Gastrocnemius medialis (tissue), 4 donors: ENCODE data around the gene ASB10.

ENCODE experiments used
- POLR2A ChIP-seq, 2 donors: fragments of 450-650 bp; IDR thresholded peaks; one replicate each; pipeline ENCODE4 v1.6.1; 2017; ENCODE audit warnings: antibody characterized with exemption in 2 of 2, mild to moderate bottlenecking in 2 of 2, moderate library complexity in 2 of 2
- TF ChIP-seq, protein P1 (sequence below), 5 experiments: fragments of 450-650 bp in 3 of 5; fragments of 200-600 bp in 2 of 5; sonication (generic) in 2 of 5; IDR thresholded peaks in 4 of 5; conservative IDR thresholded peaks in 1 of 5; 1 replicate in 4 of 5; 2 replicates in 1 of 5; pipeline ENCODE4 v1.5.1; 2016 to 2019; ENCODE audit warnings: antibody characterized with exemption in 5 of 5, mild to moderate bottlenecking in 3 of 5, moderate library complexity in 3 of 5

DNA sequence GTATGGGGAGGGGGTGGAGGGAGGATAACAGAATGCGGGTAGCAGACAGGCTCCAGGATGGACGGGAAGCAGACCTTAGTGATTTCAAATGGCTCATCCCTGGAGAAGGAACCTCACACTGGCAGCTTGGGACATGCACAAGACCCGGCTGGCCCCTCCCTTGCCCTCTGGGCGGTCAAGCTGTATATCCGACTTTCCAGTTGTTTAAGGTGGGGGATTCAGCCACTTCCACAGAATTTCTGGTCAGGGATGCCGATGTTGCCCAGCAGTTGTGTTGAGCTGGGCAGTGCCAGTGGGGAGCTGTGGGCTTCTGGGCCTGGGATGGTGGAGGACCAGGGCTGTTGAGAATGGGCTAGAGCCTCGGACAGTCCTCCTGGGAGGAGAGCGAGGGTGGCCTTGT lies 58.3 kb downstream of the ASB10 start:
- TF ChIP-seq, protein P1, sequence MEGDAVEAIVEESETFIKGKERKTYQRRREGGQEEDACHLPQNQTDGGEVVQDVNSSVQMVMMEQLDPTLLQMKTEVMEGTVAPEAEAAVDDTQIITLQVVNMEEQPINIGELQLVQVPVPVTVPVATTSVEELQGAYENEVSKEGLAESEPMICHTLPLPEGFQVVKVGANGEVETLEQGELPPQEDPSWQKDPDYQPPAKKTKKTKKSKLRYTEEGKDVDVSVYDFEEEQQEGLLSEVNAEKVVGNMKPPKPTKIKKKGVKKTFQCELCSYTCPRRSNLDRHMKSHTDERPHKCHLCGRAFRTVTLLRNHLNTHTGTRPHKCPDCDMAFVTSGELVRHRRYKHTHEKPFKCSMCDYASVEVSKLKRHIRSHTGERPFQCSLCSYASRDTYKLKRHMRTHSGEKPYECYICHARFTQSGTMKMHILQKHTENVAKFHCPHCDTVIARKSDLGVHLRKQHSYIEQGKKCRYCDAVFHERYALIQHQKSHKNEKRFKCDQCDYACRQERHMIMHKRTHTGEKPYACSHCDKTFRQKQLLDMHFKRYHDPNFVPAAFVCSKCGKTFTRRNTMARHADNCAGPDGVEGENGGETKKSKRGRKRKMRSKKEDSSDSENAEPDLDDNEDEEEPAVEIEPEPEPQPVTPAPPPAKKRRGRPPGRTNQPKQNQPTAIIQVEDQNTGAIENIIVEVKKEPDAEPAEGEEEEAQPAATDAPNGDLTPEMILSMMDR (IDR thresholded peaks at IDR 0.05 in 4 of 5, conservative IDR thresholded peaks at IDR 0.05 in 1 of 5): no peak
- TF ChIP-seq POLR2A (IDR thresholded peaks at IDR 0.05): no peak
